Trophoblast cell (in vitro differentiated cells and primary cell): ENCODE results near the gene IDI1.

Experiments used
- DNase-seq, 2 donors: peaks; one replicate each; pipeline ENCODE4 v3.0.0-alpha.2; 2016
- H2AFZ ChIP-seq: 2 replicates; pipeline ENCODE4 v1.6.1; 2013; ENCODE audit warnings: low read length, moderate library complexity, mild to moderate bottlenecking; ENCODE audit not compliant: insufficient read depth, poor library complexity
- H2AK5ac ChIP-seq: 2 replicates; pipeline ENCODE4 v1.6.1; 2013; ENCODE audit warnings: mild to moderate bottlenecking, low read length
- H2BK120ac ChIP-seq: 2 replicates; pipeline ENCODE4 v1.6.1; 2013; ENCODE audit warnings: low read length, mild to moderate bottlenecking, moderate library complexity; ENCODE audit not compliant: insufficient read depth, poor library complexity
- H2BK12ac ChIP-seq: 2 replicates; pipeline ENCODE4 v1.6.1; 2013; ENCODE audit warnings: mild to moderate bottlenecking, low read length, moderate library complexity
- H2BK5ac ChIP-seq: 2 replicates; pipeline ENCODE4 v1.6.1; 2013; ENCODE audit warnings: low read length, low read depth, moderate library complexity, mild to moderate bottlenecking; ENCODE audit not compliant: poor library complexity
- H3K14ac ChIP-seq: 2 replicates; pipeline ENCODE4 v1.6.1; 2013; ENCODE audit warnings: mild to moderate bottlenecking, low read length
- H3K18ac ChIP-seq: 2 replicates; pipeline ENCODE4 v1.6.1; 2013; ENCODE audit warnings: mild to moderate bottlenecking, low read length
- H3K23ac ChIP-seq: 2 replicates; pipeline ENCODE4 v1.6.1; 2013; ENCODE audit warnings: low read length
- H3K27ac ChIP-seq: 2 replicates; pipeline ENCODE4 v1.5.1; 2013; ENCODE audit warnings: low read depth, mild to moderate bottlenecking, inconsistent platforms, low read length, moderate library complexity
- H3K27me3 ChIP-seq: 2 replicates; pipeline ENCODE4 v1.6.1; 2013; ENCODE audit warnings: inconsistent platforms, mild to moderate bottlenecking, low read length, moderate library complexity; ENCODE audit not compliant: insufficient read depth
- H3K36me3 ChIP-seq, 2 experiments: 1 replicate in 1 of 2; 2 replicates in 1 of 2; pipeline ENCODE4 v1.6.1; 2013; ENCODE audit warnings: low read length in 2 of 2, mild to moderate bottlenecking in 2 of 2, moderate library complexity in 1 of 2; ENCODE audit not compliant: insufficient read depth in 2 of 2, control insufficient read depth in 1 of 2
- H3K4ac ChIP-seq: 2 replicates; pipeline ENCODE4 v1.6.1; 2013; ENCODE audit warnings: low read depth, mild to moderate bottlenecking, low read length, moderate library complexity
- H3K4me1 ChIP-seq, 2 experiments: 1 replicate in 1 of 2; 2 replicates in 1 of 2; pipeline ENCODE4 v1.6.1; 2013; ENCODE audit warnings: low read length in 2 of 2, mild to moderate bottlenecking in 2 of 2, moderate library complexity in 1 of 2; ENCODE audit not compliant: insufficient read depth in 2 of 2, control insufficient read depth in 1 of 2
- H3K4me2 ChIP-seq: 2 replicates; pipeline ENCODE4 v1.6.1; 2013; ENCODE audit warnings: inconsistent platforms, mild to moderate bottlenecking, low read length, moderate library complexity
- H3K4me3 ChIP-seq: 2 replicates; pipeline ENCODE4 v1.5.1; 2013; ENCODE audit warnings: mild to moderate bottlenecking, low read depth, low read length, inconsistent platforms
- H3K79me1 ChIP-seq: one replicate; pipeline ENCODE4 v1.6.1; 2013; ENCODE audit warnings: low read length
- H3K79me2 ChIP-seq: 2 replicates; pipeline ENCODE4 v1.6.1; 2013; ENCODE audit warnings: low read length, mild to moderate bottlenecking; ENCODE audit not compliant: control insufficient read depth, insufficient read depth, poor library complexity
- H3K9ac ChIP-seq: 2 replicates; pipeline ENCODE4 v1.6.1; 2013; ENCODE audit warnings: mild to moderate bottlenecking, low read length
- H3K9me3 ChIP-seq: 2 replicates; pipeline ENCODE4 v1.6.1; 2013; ENCODE audit warnings: low read depth, mild to moderate bottlenecking, control low read depth, inconsistent platforms, low read length; ENCODE audit not compliant: insufficient read depth
- H4K12ac ChIP-seq: 2 replicates; pipeline ENCODE4 v1.6.1; 2013; ENCODE audit warnings: low read depth, mild to moderate bottlenecking, low read length, moderate library complexity
- H4K8ac ChIP-seq: 2 replicates; pipeline ENCODE4 v1.6.1; 2013; ENCODE audit warnings: low read depth, mild to moderate bottlenecking, low read length, moderate library complexity
- H4K91ac ChIP-seq: one replicate; pipeline ENCODE4 v1.6.1; 2013; ENCODE audit warnings: low read depth, mild to moderate bottlenecking, low read length, moderate library complexity
- whole genome bisulfite sequencing: extraction: QIAGEN DNeasy Blood & Tissue Kit; methylation state at CpG from one replicate; pipeline ENCODE4 v1.1.7; 2013; ENCODE audit warnings: missing lambda C conversion rate; ENCODE audit not compliant: insufficient read length, insufficient coverage; ENCODE audit errors: extremely low coverage; 5-methylcytosine and 5-hydroxymethylcytosine counted together

The IDI1 gene

GRCh38 chr10:1094112-1095057 is 45.5 kb upstream of the IDI1 start:
- no peaks in the 10 kb centered on the region for H3K4me1 ChIP-seq
- H3K4me2 ChIP-seq: no peak overlapping the region
- no peak overlapping the region for H3K14ac ChIP-seq
- H3K9ac ChIP-seq: no peak overlapping the region
- H3K27me3 ChIP-seq: no peaks in the 10 kb centered on the region
- no peak overlapping the region for H4K12ac ChIP-seq
- no peaks in the 10 kb centered on the region for H3K79me1 ChIP-seq
- 96% methylated on average over 3 of the region's 15 CpGs for WGBS
- no peak for DNase-seq
- H3K4ac ChIP-seq: no peak overlapping the region
- H4K8ac ChIP-seq: no peak overlapping the region
- no peak overlapping the region for H3K18ac ChIP-seq
- no peaks in the 10 kb centered on the region for H3K79me2 ChIP-seq
- H3K4me3 ChIP-seq: no peak overlapping the region
- H2AFZ ChIP-seq: no peak overlapping the region
- H2BK12ac ChIP-seq: no peak overlapping the region
- no peak overlapping the region for H3K27ac ChIP-seq
- no peaks in the 10 kb centered on the region for H3K9me3 ChIP-seq
- H2BK120ac ChIP-seq: no peak overlapping the region
- no peak overlapping the region for H3K23ac ChIP-seq
- no peak overlapping the region for H4K91ac ChIP-seq
- H2AK5ac ChIP-seq: no peak overlapping the region
- H3K36me3 ChIP-seq: peaks cover 34 to 56% of the 10 kb centered on the region in 2 experiments
- no peak overlapping the region for H2BK5ac ChIP-seq

GRCh38 chr10:1093696-1094095 is 44.8 kb upstream of the IDI1 start:
- no peaks in the 10 kb centered on the region for H3K9me3 ChIP-seq
- no peak overlapping the region for H2BK120ac ChIP-seq
- no peak overlapping the region for H2AK5ac ChIP-seq
- H3K18ac ChIP-seq: no peak overlapping the region
- no peak overlapping the region for H3K4me2 ChIP-seq
- no peak overlapping the region for H4K8ac ChIP-seq
- no CpG with 5 or more reads among the region's 9 CpGs for WGBS
- H3K79me1 ChIP-seq: no peaks in the 10 kb centered on the region
- H4K12ac ChIP-seq: no peak overlapping the region
- peaks cover 38 to 59% of the 10 kb centered on the region in 2 experiments for H3K36me3 ChIP-seq
- no peak overlapping the region for H3K27ac ChIP-seq
- no peak overlapping the region for H4K91ac ChIP-seq
- H3K79me2 ChIP-seq: no peaks in the 10 kb centered on the region
- H3K9ac ChIP-seq: no peak overlapping the region
- H3K14ac ChIP-seq: no peak overlapping the region
- H2BK5ac ChIP-seq: no peak overlapping the region
- no peak overlapping the region for H3K4me3 ChIP-seq
- no peak overlapping the region for H2AFZ ChIP-seq
- H3K23ac ChIP-seq: no peak overlapping the region
- H3K4me1 ChIP-seq: no peaks in the 10 kb centered on the region
- DNase-seq: no peak
- no peaks in the 10 kb centered on the region for H3K27me3 ChIP-seq
- H2BK12ac ChIP-seq: no peak overlapping the region
- no peak overlapping the region for H3K4ac ChIP-seq

- Histone ChIP-seq H2BK12ac (no peak overlapping the region), H4K91ac (no peak overlapping the region), H2AFZ (no peak overlapping the region), H3K18ac (no peak overlapping the region), H2BK120ac (no peak overlapping the region), H3K79me1 (no peaks in the 10 kb centered on the region), H3K23ac (no peak overlapping the region), H3K4me1 (no peaks in the 10 kb centered on the region), H3K4me3 (no peak overlapping the region), H3K9ac (no peak overlapping the region), H3K14ac (no peak overlapping the region), H3K9me3 (no peaks in the 10 kb centered on the region), H3K79me2 (no peaks in the 10 kb centered on the region), H4K12ac (no peak overlapping the region), H4K8ac (no peak overlapping the region), H3K36me3 (peaks cover 31 to 46% of the 10 kb centered on the region in 2 experiments), H3K27me3 (no peaks in the 10 kb centered on the region), H3K27ac (no peak overlapping the region), H2BK5ac (no peak overlapping the region), H3K4me2 (no peak overlapping the region), H3K4ac (no peak overlapping the region), H2AK5ac (no peak overlapping the region)
- DNase-seq: no peak
- no CpG with 5 or more reads among the region's 14 CpGs for WGBS
These were observed 41.8 kb upstream of the IDI1 start for GRCh38 chr10:1090696-1091095.

- WGBS: no CpG with 5 or more reads among the region's 19 CpGs
- Histone ChIP-seq H4K91ac (no peak overlapping the region), H4K8ac (no peak overlapping the region), H2BK120ac (no peak overlapping the region), H3K4me1 (no peaks in the 10 kb centered on the region), H2AK5ac (no peak overlapping the region), H3K4me3 (no peak overlapping the region), H2BK12ac (no peak overlapping the region), H3K23ac (no peak overlapping the region), H2BK5ac (no peak overlapping the region), H3K27ac (no peak overlapping the region), H3K79me2 (no peaks in the 10 kb centered on the region), H2AFZ (no peak overlapping the region), H3K4ac (no peak overlapping the region), H3K9ac (no peak overlapping the region), H3K27me3 (no peaks in the 10 kb centered on the region), H3K79me1 (no peaks in the 10 kb centered on the region), H4K12ac (no peak overlapping the region), H3K4me2 (no peak overlapping the region), H3K14ac (no peak overlapping the region), H3K36me3 (peaks cover 38 to 46% of the 10 kb centered on the region in 2 experiments), H3K9me3 (peaks cover 4% of the 10 kb centered on the region), H3K18ac (no peak overlapping the region)
- DNase-seq: no peak
These were observed 40.2 kb upstream of the IDI1 start for GRCh38 chr10:1089017-1089689.
